ENCODE results near the gene CRNN. TPM values are rescaled to one million over a fixed set of nuclear protein-coding genes. Genes with fewer than 3 reads are reported as not detected.

Gene CRNN
- total RNA-seq, 4 donors from 2014 or later, result 2.2 to 103 (median 4.7) TPM

GRCh38 chr1:152415454-152416227 lies 1.6 kb upstream of the CRNN start:
- Histone ChIP-seq H3K36me3 (no peaks in the 10 kb centered on the region), H3K27me3 (peaks cover 10% of the 10 kb centered on the region), H3K9me3 (no peaks in the 10 kb centered on the region), H3K4me1 (no peaks in the 10 kb centered on the region), H3K27ac (no peak overlapping the region), H3K4me3 (no peak overlapping the region)
- TF ChIP-seq POLR2AphosphoS5 (IDR thresholded peaks at IDR 0.05) (no peak), EP300 (IDR thresholded peaks at IDR 0.05) (no peak), CTCF (IDR thresholded peaks at IDR 0.05) (no peak), POLR2A (IDR thresholded peaks at IDR 0.05) (no peak)
- 90 to 94% methylated on average over 2 to 3 of the region's 3 CpGs for WGBS, 2 donors (ENCODE audit: low coverage in 1 of 2)
- no peak for ATAC-seq

- Histone ChIP-seq H3K27me3 (peaks cover 10% of the 10 kb centered on the region), H3K27ac (no peak overlapping the region), H3K36me3 (no peaks in the 10 kb centered on the region), H3K9me3 (no peaks in the 10 kb centered on the region), H3K4me1 (no peaks in the 10 kb centered on the region), H3K4me3 (no peak overlapping the region)
- no peak for ATAC-seq
- TF ChIP-seq CTCF (IDR thresholded peaks at IDR 0.05) (no peak), POLR2A (IDR thresholded peaks at IDR 0.05) (no peak), POLR2AphosphoS5 (IDR thresholded peaks at IDR 0.05) (no peak), EP300 (IDR thresholded peaks at IDR 0.05) (no peak)
- 75% methylated on average over 1 of the region's 2 CpGs; no CpG with 5 or more reads in 1 of the 2 donors for WGBS, 2 donors (ENCODE audit: low coverage in 1 of 2)
These were observed 1.3 kb downstream of the CRNN start for GRCh38 chr1:152412756-152413155.

- Histone ChIP-seq H3K4me3 (no peak overlapping the region), H3K9me3 (no peaks in the 10 kb centered on the region), H3K27me3 (peaks cover 9% of the 10 kb centered on the region), H3K4me1 (no peaks in the 10 kb centered on the region), H3K27ac (no peak overlapping the region), H3K36me3 (no peaks in the 10 kb centered on the region)
- ATAC-seq, result no peak
- TF ChIP-seq POLR2AphosphoS5 (IDR thresholded peaks at IDR 0.05), result no peak
- no peak for TF ChIP-seq POLR2A (IDR thresholded peaks at IDR 0.05)
- TF ChIP-seq EP300 (IDR thresholded peaks at IDR 0.05), result no peak
- no peak for TF ChIP-seq CTCF (IDR thresholded peaks at IDR 0.05)
- 100% methylated on average over 1 of the region's 2 CpGs; no CpG with 5 or more reads in 1 of the 2 donors for WGBS, 2 donors (ENCODE audit: low coverage in 1 of 2)
These were observed 2.9 kb downstream of the CRNN start for GRCh38 chr1:152411134-152411533.

- Histone ChIP-seq H3K4me3 (no peak overlapping the region), H3K27ac (no peak overlapping the region), H3K9me3 (no peaks in the 10 kb centered on the region), H3K36me3 (no peaks in the 10 kb centered on the region), H3K4me1 (no peaks in the 10 kb centered on the region), H3K27me3 (peaks cover 4% of the 10 kb centered on the region)
- ATAC-seq, result no peak
- WGBS, 2 donors (ENCODE audit: low coverage in 1 of 2), result 67% methylated on average over 1 of the region's 7 CpGs; no CpG with 5 or more reads in 1 of the 2 donors
- no peak for TF ChIP-seq POLR2AphosphoS5 (IDR thresholded peaks at IDR 0.05)
- TF ChIP-seq EP300 (IDR thresholded peaks at IDR 0.05), result no peak
- no peak for TF ChIP-seq POLR2A (IDR thresholded peaks at IDR 0.05)
- TF ChIP-seq CTCF (IDR thresholded peaks at IDR 0.05), result no peak
These were observed 3.5 kb downstream of the CRNN start for GRCh38 chr1:152410599-152410998.

- no CpG with 5 or more reads among the region's 3 CpGs for WGBS, 2 donors (ENCODE audit: low coverage in 1 of 2)
- Histone ChIP-seq H3K4me1 (no peaks in the 10 kb centered on the region), H3K9me3 (no peaks in the 10 kb centered on the region), H3K36me3 (no peaks in the 10 kb centered on the region), H3K4me3 (no peak overlapping the region), H3K27me3 (no peaks in the 10 kb centered on the region), H3K27ac (no peak overlapping the region)
- no peak for ATAC-seq
- TF ChIP-seq EP300 (IDR thresholded peaks at IDR 0.05), result no peak
These were observed 4.0 kb downstream of the CRNN start for GRCh38 chr1:152410028-152410427.

Data from gastroesophageal sphincter (tissue), 4 donors.